Keratinocyte (primary cell): ENCODE results near the gene SYNE2. TPM values are rescaled to one million over a fixed set of nuclear protein-coding genes. Genes with fewer than 3 reads are reported as not detected.

ENCODE experiments used
- DNase-seq: peaks from one replicate; pipeline ENCODE4 v3.0.0-alpha.2; 2011; ENCODE audit warnings: low read depth, missing footprints, low spot score
- FAIRE-seq: peaks from 2 replicates; lab custom pipeline; 2011; peaks lifted over from hg19 to GRCh38; lab: Jason Lieb, UNC
- H2AFZ ChIP-seq: 2 replicates; pipeline ENCODE4 v1.6.0; 2012; ENCODE audit warnings: low read length, control low read depth, inconsistent platforms; ENCODE audit not compliant: control insufficient read depth
- H3K27ac ChIP-seq: 2 replicates; pipeline ENCODE4 v1.5.1; 2011; ENCODE audit warnings: low read length; ENCODE audit not compliant: control insufficient read depth, insufficient read depth
- H3K27me3 ChIP-seq: 3 replicates; pipeline ENCODE4 v1.6.0; 2011; ENCODE audit warnings: low read length; ENCODE audit not compliant: control insufficient read depth, insufficient read depth; ENCODE audit errors: extremely low read depth
- H3K36me3 ChIP-seq, 2 experiments: 2 replicates in 1 of 2; 3 replicates in 1 of 2; pipeline ENCODE4 v1.5.1; 2011; ENCODE audit warnings: low read length in 2 of 2, mild to moderate bottlenecking in 1 of 2; ENCODE audit not compliant: control insufficient read depth in 2 of 2, insufficient read depth in 2 of 2; ENCODE audit errors: extremely low read depth in 1 of 2
- H3K4me1 ChIP-seq: 3 replicates; pipeline ENCODE4 v1.5.1; 2011; ENCODE audit warnings: low read length; ENCODE audit not compliant: control insufficient read depth, insufficient read depth; ENCODE audit errors: extremely low read depth
- H3K4me2 ChIP-seq: 3 replicates; pipeline ENCODE4 v1.6.0; 2011; ENCODE audit warnings: low read depth, low read length; ENCODE audit not compliant: control insufficient read depth, insufficient read depth; ENCODE audit errors: extremely low read depth
- H3K4me3 ChIP-seq, 3 experiments: fragments of 200-600 bp in 1 of 3; sonication (generic) in 1 of 3; 2 replicates in 2 of 3; 3 replicates in 1 of 3; pipeline ENCODE4 v1.5.1; 2011 to 2016; ENCODE audit warnings: low read length in 3 of 3, mild to moderate bottlenecking in 3 of 3, control low read depth in 2 of 3, inconsistent platforms in 1 of 3, low read depth in 1 of 3, mixed read lengths in 1 of 3, mixed run types in 1 of 3, moderate library complexity in 1 of 3; ENCODE audit not compliant: control insufficient read depth in 2 of 3, insufficient read depth in 2 of 3; ENCODE audit errors: extremely low read depth in 1 of 3
- H3K79me2 ChIP-seq: 2 replicates; pipeline ENCODE4 v1.6.0; 2012; ENCODE audit warnings: low read length; ENCODE audit not compliant: control insufficient read depth, insufficient read depth
- H3K9ac ChIP-seq: 3 replicates; pipeline ENCODE4 v1.6.0; 2011; ENCODE audit warnings: low read length; ENCODE audit not compliant: control insufficient read depth, insufficient read depth; ENCODE audit errors: extremely low read depth
- H3K9me1 ChIP-seq: 3 replicates; pipeline ENCODE4 v1.6.0; 2011; ENCODE audit warnings: low read length; ENCODE audit not compliant: control insufficient read depth, insufficient read depth; ENCODE audit errors: extremely low read depth
- H3K9me3 ChIP-seq: 2 replicates; pipeline ENCODE4 v1.5.1; 2012; ENCODE audit warnings: low read depth, low read length; ENCODE audit not compliant: control insufficient read depth
- H4K20me1 ChIP-seq: 3 replicates; pipeline ENCODE4 v1.6.0; 2011; ENCODE audit warnings: low read length; ENCODE audit not compliant: control insufficient read depth, insufficient read depth; ENCODE audit errors: extremely low read depth
- CTCF ChIP-seq, 3 experiments: IDR thresholded peaks in 1 of 3; conservative IDR thresholded peaks in 1 of 3; optimal IDR thresholded peaks in 1 of 3; 2 replicates in 2 of 3; 3 replicates in 1 of 3; pipeline versions ENCODE3 to v1.5.1; 2011; ENCODE audit warnings: low read length in 3 of 3, mild to moderate bottlenecking in 3 of 3, moderate library complexity in 2 of 3, control low read depth in 1 of 3, inconsistent platforms in 1 of 3; ENCODE audit not compliant: insufficient read depth in 2 of 3; ENCODE audit errors: extremely low read depth in 1 of 3
- EZH2 ChIP-seq: IDR thresholded peaks from one replicate; pipeline ENCODE4 v1.6.1; 2012; ENCODE audit warnings: inconsistent platforms, mild to moderate bottlenecking, low read length, moderate library complexity
- dilution Hi-C: fragments of 300-500 bp; cut with MboI; formaldehyde crosslinking; loops from one replicate; pipeline ENCODE4 v1.7.0; 2020; ENCODE audit warnings: low sequenced_read_pairs; ENCODE audit not compliant: extremely low pct_ligation_motif_present
- polyA plus RNA-seq, 5 experiments: library from polyadenylated mRNA; depleted of rRNA in 3 of 5; stranded (reverse) in 3 of 5; stranded (forward) in 1 of 5; unstranded in 1 of 5; fragments of >200 nt; gene quantifications; 1 replicate in 1 of 5; 2 replicates in 3 of 5; 3 replicates in 1 of 5; pipeline versions ENCODE4 v1.2.1 to v1.2.3, GENCODE V29; 2011 to 2012; ENCODE audit warnings: missing spikeins in 2 of 5, low read depth in 1 of 5, low replicate concordance in 1 of 5

The SYNE2 gene
- polyA plus RNA-seq, 1 donor (not counting 4 experiments of a cell fraction or from before 2014, with no cell fraction given): 9.9 TPM

DNA sequence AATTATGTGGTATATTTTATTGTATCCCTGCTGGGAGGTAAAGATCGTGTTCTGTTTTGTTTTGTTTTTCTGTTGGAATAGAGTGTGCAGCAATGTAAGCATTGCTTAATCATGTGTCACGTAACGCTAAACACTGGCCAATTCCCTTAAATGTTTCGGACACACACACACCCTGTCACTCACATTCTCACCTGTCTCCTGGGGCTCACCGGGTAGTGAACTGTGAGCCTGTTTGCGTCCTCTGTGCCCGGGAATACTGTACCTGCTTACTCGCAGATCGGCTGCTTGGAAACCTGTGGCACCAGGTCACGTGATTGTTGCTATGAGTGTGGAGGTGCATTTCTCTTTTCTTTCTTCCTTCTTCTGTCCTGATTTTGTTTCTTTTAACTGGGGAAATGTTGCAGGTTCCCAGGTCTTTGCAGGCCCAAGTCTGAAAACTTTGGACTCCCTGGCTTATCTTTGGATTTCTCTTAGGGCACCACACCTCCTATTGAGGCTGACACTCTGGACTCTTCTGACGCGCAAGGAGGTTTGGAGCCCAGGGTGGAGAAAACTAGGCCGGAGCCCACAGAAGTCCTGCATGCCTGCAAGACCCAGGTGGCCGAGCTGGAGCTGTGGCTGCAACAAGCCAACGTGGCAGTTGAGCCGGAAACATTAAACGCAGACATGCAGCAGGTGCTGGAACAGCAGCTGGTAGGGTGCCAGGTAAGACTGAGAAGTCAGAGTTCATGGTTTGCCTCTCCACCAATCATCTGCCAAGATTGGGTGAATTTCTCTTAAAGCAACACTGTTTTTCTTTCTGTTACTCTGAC, 260.3 kb downstream of the SYNE2 start:
- Histone ChIP-seq H3K27ac (no peak overlapping the region), H3K79me2 (no peaks in the 10 kb centered on the region), H3K4me3 (no peak overlapping the region), H3K4me2 (no peak overlapping the region), H2AFZ (no peak overlapping the region), H3K4me1 (peaks cover 26% of the 10 kb centered on the region), H3K9me1 (no peaks in the 10 kb centered on the region), H3K9me3 (no peaks in the 10 kb centered on the region), H3K27me3 (no peaks in the 10 kb centered on the region), H3K36me3 (peaks cover 2% of the 10 kb centered on the region in 2 experiments), H3K9ac (no peak overlapping the region), H4K20me1 (no peaks in the 10 kb centered on the region)
- dilution Hi-C loops: no loop called here
- TF ChIP-seq EZH2 (no peak), CTCF (optimal IDR thresholded peaks at IDR 0.05 in 1 of 3, IDR thresholded peaks at IDR 0.05 in 1 of 3, conservative IDR thresholded peaks at IDR 0.05 in 1 of 3; ENCODE audit: extremely low read depth in 1 of 3, insufficient read depth in 2 of 3, low read length in 3 of 3) (no peak)
- no peak for FAIRE-seq
- DNase-seq: no peak

DNA sequence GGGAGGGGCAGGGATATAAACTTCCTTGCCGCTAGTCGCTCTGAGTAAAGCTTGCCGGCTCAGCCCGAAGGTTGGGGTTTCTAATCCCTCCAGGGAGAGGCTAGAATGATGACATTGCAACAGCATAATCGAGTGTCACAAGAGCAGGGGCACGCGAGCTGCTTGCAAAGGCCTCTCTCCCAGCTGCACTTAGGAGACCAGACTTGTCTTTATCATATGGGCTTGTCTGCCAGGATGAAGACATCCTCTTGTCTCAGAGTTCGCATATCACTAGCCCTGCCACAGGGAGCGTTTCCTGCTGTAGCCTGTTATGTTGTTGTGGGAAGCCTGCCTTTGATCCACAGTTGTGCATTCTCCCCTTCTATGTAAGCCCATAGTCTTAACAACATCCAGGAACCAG, 261.4 kb downstream of the SYNE2 start:
- Histone ChIP-seq H3K36me3 (peaks cover 2% of the 10 kb centered on the region in 2 experiments), H3K9me3 (no peaks in the 10 kb centered on the region), H3K9ac (no peak overlapping the region), H3K4me3 (no peak overlapping the region), H2AFZ (no peak overlapping the region), H3K9me1 (no peaks in the 10 kb centered on the region), H3K79me2 (no peaks in the 10 kb centered on the region), H4K20me1 (no peaks in the 10 kb centered on the region), H3K4me1 (peaks cover 34% of the 10 kb centered on the region), H3K4me2 (no peak overlapping the region), H3K27ac (no peak overlapping the region), H3K27me3 (no peaks in the 10 kb centered on the region)
- TF ChIP-seq EZH2 (no peak), CTCF (optimal IDR thresholded peaks at IDR 0.05 in 1 of 3, IDR thresholded peaks at IDR 0.05 in 1 of 3, conservative IDR thresholded peaks at IDR 0.05 in 1 of 3; ENCODE audit: extremely low read depth in 1 of 3, insufficient read depth in 2 of 3, low read length in 3 of 3) (no peak)
- dilution Hi-C loops: no loop called here
- no peak for DNase-seq
- FAIRE-seq: no peak
